GM23338 (cell line): Measurements from ENCODE around the gene AP2A2. TPM values are rescaled to one million over a fixed set of nuclear protein-coding genes. Genes with fewer than 3 reads are reported as not detected.
A peak's percentile ranks its signal among the peaks of the same experiment; 100 is the strongest.

ENCODE experiments used
- ATAC-seq: fragments of 200-7000 bp; cut with Tn5 transposase; 3 replicates; pipeline ENCODE4 v1.9.1; 2020
- DNase-seq: peaks from one replicate; pipeline ENCODE4 v3.0.0-alpha.2; 2015; ENCODE audit warnings: low spot score
- H2AFZ ChIP-seq: fragments of 200-600 bp; sonication (generic); 2 replicates; pipeline ENCODE4 v1.8.0; 2016; ENCODE audit warnings: antibody characterized with exemption, mild to moderate bottlenecking, moderate library complexity
- H3F3A ChIP-seq: fragments of 200-600 bp; sonication (generic); replicated peaks from 2 replicates; pipeline ENCODE4 v1.8.0; 2017; ENCODE audit warnings: antibody characterized with exemption, mixed run types, low read depth
- H3K27ac ChIP-seq: fragments of 200-600 bp; sonication (generic); 2 replicates; pipeline ENCODE4 v1.6.1; 2016; ENCODE audit warnings: low read depth
- H3K27me3 ChIP-seq: fragments of 200-600 bp; sonication (generic); 2 replicates; pipeline ENCODE4 v1.8.0; 2016; ENCODE audit warnings: mild to moderate bottlenecking, mixed run types, moderate library complexity; ENCODE audit not compliant: insufficient read depth
- H3K36me3 ChIP-seq: fragments of 200-600 bp; sonication (generic); 2 replicates; pipeline ENCODE4 v1.8.0; 2016; ENCODE audit warnings: mild to moderate bottlenecking; ENCODE audit not compliant: insufficient read depth
- H3K4me1 ChIP-seq: fragments of 200-600 bp; sonication (generic); 2 replicates; pipeline ENCODE4 v1.8.0; 2016; ENCODE audit warnings: mild to moderate bottlenecking, moderate library complexity; ENCODE audit not compliant: insufficient read depth
- H3K4me2 ChIP-seq: fragments of 200-600 bp; sonication (generic); 2 replicates; pipeline ENCODE4 v1.7.1; 2017; ENCODE audit warnings: mixed run types
- H3K4me3 ChIP-seq: fragments of 200-600 bp; sonication (generic); 2 replicates; pipeline ENCODE4 v1.6.1; 2016; ENCODE audit warnings: mixed run types
- H3K79me2 ChIP-seq: fragments of 200-600 bp; sonication (generic); replicated peaks from 2 replicates; pipeline ENCODE4 v1.8.0; 2017; ENCODE audit warnings: mild to moderate bottlenecking; ENCODE audit not compliant: insufficient read depth
- H3K9me2 ChIP-seq: fragments of 200-600 bp; sonication (generic); 2 replicates; pipeline ENCODE4 v1.8.0; 2017; ENCODE audit not compliant: insufficient read depth
- H4K20me1 ChIP-seq: fragments of 200-600 bp; sonication (generic); replicated peaks from 2 replicates; pipeline ENCODE4 v1.8.0; 2017; ENCODE audit warnings: mild to moderate bottlenecking; ENCODE audit not compliant: insufficient read depth
- H3K27ac Mint-ChIP-seq: 2 replicates; pipeline ENCODE4 v1.8.0; 2020; ENCODE audit warnings: inconsistent platforms, mild to moderate bottlenecking, moderate library complexity, mixed read lengths
- H3K27me3 Mint-ChIP-seq: 3 replicates; pipeline ENCODE4 v1.8.0; 2022; ENCODE audit warnings: low read depth, mild to moderate bottlenecking, moderate library complexity, mixed read lengths, inconsistent platforms; ENCODE audit not compliant: insufficient read depth, poor library complexity
- H3K36me3 Mint-ChIP-seq: 3 replicates; pipeline ENCODE4 v1.8.0; 2021; ENCODE audit warnings: low read depth, mild to moderate bottlenecking, inconsistent platforms, moderate library complexity, mixed read lengths
- H3K4me1 Mint-ChIP-seq: 3 replicates; pipeline ENCODE4 v1.8.0; 2020; ENCODE audit warnings: mild to moderate bottlenecking, inconsistent platforms, mixed read lengths
- H3K4me3 Mint-ChIP-seq: 3 replicates; pipeline ENCODE4 v1.8.0; 2021; ENCODE audit warnings: moderate library complexity, mild to moderate bottlenecking, inconsistent platforms, mixed read lengths
- H3K9me3 Mint-ChIP-seq: 3 replicates; pipeline ENCODE4 v1.8.0; 2020; ENCODE audit warnings: moderate library complexity, mild to moderate bottlenecking, inconsistent platforms, mixed read lengths
- CREB1 ChIP-seq: fragments of 250-450 bp; sonication (Bioruptor Pico); IDR thresholded peaks from 2 replicates; pipeline ENCODE4 v1.5.0; 2020; ENCODE audit warnings: low read depth, mild to moderate bottlenecking, moderate library complexity
- ETS1 ChIP-seq: IDR thresholded peaks from 2 replicates; pipeline ENCODE4 v1.6.1; 2016; ENCODE audit warnings: antibody characterized with exemption
- EZH2 ChIP-seq: fragments of 200-600 bp; sonication (generic); IDR thresholded peaks from one replicate; pipeline ENCODE4 v1.8.0; 2017; ENCODE audit warnings: antibody characterized with exemption, mild to moderate bottlenecking, low read depth; ENCODE audit not compliant: unreplicated experiment
- JUNB ChIP-seq: IDR thresholded peaks from one replicate; pipeline ENCODE4 v1.6.1; 2016; ENCODE audit warnings: antibody characterized with exemption; ENCODE audit not compliant: unreplicated experiment
- NANOG ChIP-seq: IDR thresholded peaks from 2 replicates; pipeline ENCODE4 v1.6.1; 2016; ENCODE audit warnings: antibody characterized with exemption, borderline replicate concordance
- POLR2AphosphoS5 ChIP-seq: IDR thresholded peaks from 2 replicates; pipeline ENCODE4 v1.6.1; 2016; ENCODE audit warnings: antibody characterized with exemption, low read depth
- STAT1 ChIP-seq: IDR thresholded peaks from one replicate; pipeline ENCODE4 v1.6.1; 2016; ENCODE audit warnings: antibody characterized with exemption; ENCODE audit not compliant: unreplicated experiment
- ZNF114 ChIP-seq: fragments of 250-450 bp; sonication (Bioruptor Pico); IDR thresholded peaks from 2 replicates; pipeline ENCODE4 v1.5.0; 2020; ENCODE audit warnings: mild to moderate bottlenecking, moderate library complexity
- ZNF331 ChIP-seq: fragments of 250-450 bp; sonication (Bioruptor Pico); IDR thresholded peaks from 2 replicates; pipeline ENCODE4 v1.5.0; 2020; ENCODE audit warnings: low read depth, mild to moderate bottlenecking, moderate library complexity
- polyA plus RNA-seq: library from polyadenylated mRNA; unstranded; fragments of >200 nt; fragmentation: Nextera tagmentation; extraction: Ambion mirVana; gene quantifications from 2 replicates; pipeline ENCODE4 v1.2.1, GENCODE V29; 2016
- total RNA-seq: library from RNA; depleted of rRNA; stranded (reverse); fragments of >200 nt; shearing (Covaris generic); gene quantifications from 2 replicates; pipeline ENCODE4 v1.2.3, GENCODE V29; 2014
- TF ChIP-seq, protein P1 (sequence below): IDR thresholded peaks from one replicate; pipeline ENCODE4 v1.6.1; 2018; ENCODE audit warnings: antibody characterized with exemption; ENCODE audit not compliant: unreplicated experiment

The AP2A2 gene
- total and polyA plus RNA-seq, 2 experiments from 2014 or later: 23.7 to 47.5 TPM

- H3K36me3 ChIP-seq: peaks cover 6% of the 10 kb centered on the region
- H3K27me3 ChIP-seq: no peaks in the 10 kb centered on the region
- ATAC-seq: no peak
- Mint-ChIP-seq H3K27me3 (peaks cover 6% of the 10 kb centered on the region), H3K4me1 (peaks cover 5% of the 10 kb centered on the region; the same call in 2 of the 3 replicates), H3K4me3 (no peak overlapping the region), H3K27ac (no peak overlapping the region), H3K9me3 (no peaks in the 10 kb centered on the region), H3K36me3 (peaks cover 63% of the 10 kb centered on the region)
- no peak for DNase-seq
- no peak overlapping the region for H2AFZ ChIP-seq
- H3K4me3 ChIP-seq: no peak overlapping the region
- H3K79me2 ChIP-seq: peaks cover 35% of the 10 kb centered on the region
- H3K4me1 ChIP-seq: peaks cover 3% of the 10 kb centered on the region; the same call in 1 of the 2 replicates
- H3K4me2 ChIP-seq: no peak overlapping the region
- TF ChIP-seq ZNF114 (CRISPR knock-in tag) (no peak), EZH2 (no peak), STAT1 (no peak), NANOG (no peak), CREB1 (CRISPR knock-in tag) (no peak), ZNF331 (CRISPR knock-in tag) (no peak), POLR2AphosphoS5 (no peak)
- TF ChIP-seq, protein P1, sequence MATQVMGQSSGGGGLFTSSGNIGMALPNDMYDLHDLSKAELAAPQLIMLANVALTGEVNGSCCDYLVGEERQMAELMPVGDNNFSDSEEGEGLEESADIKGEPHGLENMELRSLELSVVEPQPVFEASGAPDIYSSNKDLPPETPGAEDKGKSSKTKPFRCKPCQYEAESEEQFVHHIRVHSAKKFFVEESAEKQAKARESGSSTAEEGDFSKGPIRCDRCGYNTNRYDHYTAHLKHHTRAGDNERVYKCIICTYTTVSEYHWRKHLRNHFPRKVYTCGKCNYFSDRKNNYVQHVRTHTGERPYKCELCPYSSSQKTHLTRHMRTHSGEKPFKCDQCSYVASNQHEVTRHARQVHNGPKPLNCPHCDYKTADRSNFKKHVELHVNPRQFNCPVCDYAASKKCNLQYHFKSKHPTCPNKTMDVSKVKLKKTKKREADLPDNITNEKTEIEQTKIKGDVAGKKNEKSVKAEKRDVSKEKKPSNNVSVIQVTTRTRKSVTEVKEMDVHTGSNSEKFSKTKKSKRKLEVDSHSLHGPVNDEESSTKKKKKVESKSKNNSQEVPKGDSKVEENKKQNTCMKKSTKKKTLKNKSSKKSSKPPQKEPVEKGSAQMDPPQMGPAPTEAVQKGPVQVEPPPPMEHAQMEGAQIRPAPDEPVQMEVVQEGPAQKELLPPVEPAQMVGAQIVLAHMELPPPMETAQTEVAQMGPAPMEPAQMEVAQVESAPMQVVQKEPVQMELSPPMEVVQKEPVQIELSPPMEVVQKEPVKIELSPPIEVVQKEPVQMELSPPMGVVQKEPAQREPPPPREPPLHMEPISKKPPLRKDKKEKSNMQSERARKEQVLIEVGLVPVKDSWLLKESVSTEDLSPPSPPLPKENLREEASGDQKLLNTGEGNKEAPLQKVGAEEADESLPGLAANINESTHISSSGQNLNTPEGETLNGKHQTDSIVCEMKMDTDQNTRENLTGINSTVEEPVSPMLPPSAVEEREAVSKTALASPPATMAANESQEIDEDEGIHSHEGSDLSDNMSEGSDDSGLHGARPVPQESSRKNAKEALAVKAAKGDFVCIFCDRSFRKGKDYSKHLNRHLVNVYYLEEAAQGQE: no peak
- H3K27ac ChIP-seq: no peak overlapping the region
- no peaks in the 10 kb centered on the region for H3K9me2 ChIP-seq
- H4K20me1 ChIP-seq: peaks cover 6% of the 10 kb centered on the region
- 0 out of 2 replicates have a peak, but pooled peaks cover 1% of the 10 kb centered on the region for H3F3A ChIP-seq
Observed at GRCh38 chr11:904380-904779, 21.3 kb upstream of the AP2A2 start.

- Histone ChIP-seq H2AFZ (no peak overlapping the region), H3K4me2 (no peak overlapping the region), H3K4me3 (no peak overlapping the region), H3K36me3 (peaks cover 6% of the 10 kb centered on the region), H3F3A (0 out of 2 replicates have a peak, but pooled peaks cover 4% of the 10 kb centered on the region), H3K79me2 (peaks cover 47% of the 10 kb centered on the region), H3K4me1 (peaks cover 7% of the 10 kb centered on the region; the same call in 1 of the 2 replicates), H3K9me2 (no peaks in the 10 kb centered on the region), H3K27ac (no peak overlapping the region), H4K20me1 (peaks cover 9% of the 10 kb centered on the region), H3K27me3 (no peaks in the 10 kb centered on the region)
- peaks cover 8% of the 10 kb centered on the region for H3K27me3 Mint-ChIP-seq
- peaks cover 56% of the 10 kb centered on the region for H3K36me3 Mint-ChIP-seq
- peak overlapping the region; percentile 47; the same call in 1 of the 2 replicates for H3K27ac Mint-ChIP-seq
- H3K4me1 Mint-ChIP-seq: peaks cover 8% of the 10 kb centered on the region
- no peak for ATAC-seq
- H3K4me3 Mint-ChIP-seq: no peak overlapping the region
- DNase-seq: no peak
- H3K9me3 Mint-ChIP-seq: no peaks in the 10 kb centered on the region
- TF ChIP-seq EZH2: no peak
- no peak for TF ChIP-seq ETS1
- TF ChIP-seq STAT1: no peak
- no peak for TF ChIP-seq POLR2AphosphoS5
- TF ChIP-seq, protein P1: no peak
- no peak for TF ChIP-seq JUNB
- no peak for TF ChIP-seq CREB1 (CRISPR knock-in tag)
Observed at GRCh38 chr11:905952-906351, 19.7 kb upstream of the AP2A2 start.
